SK-N-SH (cell line): ENCODE results near the gene MRI1.
A peak's percentile ranks its signal among the peaks of the same experiment; 100 is the strongest.

ENCODE experiments used
- CHD2 ChIP-seq: fragments of 150-350 bp; IDR thresholded peaks from 2 replicates; pipeline ENCODE4 v1.6.1; 2018; ENCODE audit warnings: low read length; ENCODE audit not compliant: partially characterized antibody
- CTCF ChIP-seq: fragments of 200-600 bp; sonication (generic); IDR thresholded peaks from 2 replicates; pipeline ENCODE4 v1.6.1; 2017; ENCODE audit warnings: antibody characterized with exemption, mild to moderate bottlenecking, moderate library complexity
- REST ChIP-seq: IDR thresholded peaks from 2 replicates; pipeline ENCODE4 v1.6.1; 2012; ENCODE audit warnings: mild to moderate bottlenecking, low read depth, low read length, moderate library complexity
- RXRA ChIP-seq: IDR thresholded peaks from 2 replicates; pipeline ENCODE4 v1.4.0; 2012; ENCODE audit warnings: low read depth, mild to moderate bottlenecking, borderline replicate concordance

GRCh38 chr19:13804830-13805683 lies 40.7 kb downstream of the MRI1 start:
- TF ChIP-seq REST, result no peak
- peak; percentile 40 for TF ChIP-seq CTCF
- TF ChIP-seq CHD2, result no peak
- TF ChIP-seq RXRA, result no peak
